Retinal pigment epithelial cell (primary cell): ENCODE measurements around the gene ICE2.

ENCODE experiments used
- DNase-seq: peaks from one replicate; pipeline ENCODE4 v3.0.0-alpha.2; 2010; ENCODE audit warnings: low read depth
- H3K4me3 ChIP-seq: 2 replicates; pipeline ENCODE4 v1.5.1; 2011; ENCODE audit warnings: mild to moderate bottlenecking, low read length, control low read depth, moderate library complexity
- TF ChIP-seq, protein P1 (sequence below): conservative IDR thresholded peaks from 2 replicates; pipeline ENCODE4 v1.5.1; 2011; ENCODE audit warnings: low read depth, low read length, control low read depth, inconsistent platforms

ICE2 gene, protein sequence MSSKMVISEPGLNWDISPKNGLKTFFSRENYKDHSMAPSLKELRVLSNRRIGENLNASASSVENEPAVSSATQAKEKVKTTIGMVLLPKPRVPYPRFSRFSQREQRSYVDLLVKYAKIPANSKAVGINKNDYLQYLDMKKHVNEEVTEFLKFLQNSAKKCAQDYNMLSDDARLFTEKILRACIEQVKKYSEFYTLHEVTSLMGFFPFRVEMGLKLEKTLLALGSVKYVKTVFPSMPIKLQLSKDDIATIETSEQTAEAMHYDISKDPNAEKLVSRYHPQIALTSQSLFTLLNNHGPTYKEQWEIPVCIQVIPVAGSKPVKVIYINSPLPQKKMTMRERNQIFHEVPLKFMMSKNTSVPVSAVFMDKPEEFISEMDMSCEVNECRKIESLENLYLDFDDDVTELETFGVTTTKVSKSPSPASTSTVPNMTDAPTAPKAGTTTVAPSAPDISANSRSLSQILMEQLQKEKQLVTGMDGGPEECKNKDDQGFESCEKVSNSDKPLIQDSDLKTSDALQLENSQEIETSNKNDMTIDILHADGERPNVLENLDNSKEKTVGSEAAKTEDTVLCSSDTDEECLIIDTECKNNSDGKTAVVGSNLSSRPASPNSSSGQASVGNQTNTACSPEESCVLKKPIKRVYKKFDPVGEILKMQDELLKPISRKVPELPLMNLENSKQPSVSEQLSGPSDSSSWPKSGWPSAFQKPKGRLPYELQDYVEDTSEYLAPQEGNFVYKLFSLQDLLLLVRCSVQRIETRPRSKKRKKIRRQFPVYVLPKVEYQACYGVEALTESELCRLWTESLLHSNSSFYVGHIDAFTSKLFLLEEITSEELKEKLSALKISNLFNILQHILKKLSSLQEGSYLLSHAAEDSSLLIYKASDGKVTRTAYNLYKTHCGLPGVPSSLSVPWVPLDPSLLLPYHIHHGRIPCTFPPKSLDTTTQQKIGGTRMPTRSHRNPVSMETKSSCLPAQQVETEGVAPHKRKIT

DNA sequence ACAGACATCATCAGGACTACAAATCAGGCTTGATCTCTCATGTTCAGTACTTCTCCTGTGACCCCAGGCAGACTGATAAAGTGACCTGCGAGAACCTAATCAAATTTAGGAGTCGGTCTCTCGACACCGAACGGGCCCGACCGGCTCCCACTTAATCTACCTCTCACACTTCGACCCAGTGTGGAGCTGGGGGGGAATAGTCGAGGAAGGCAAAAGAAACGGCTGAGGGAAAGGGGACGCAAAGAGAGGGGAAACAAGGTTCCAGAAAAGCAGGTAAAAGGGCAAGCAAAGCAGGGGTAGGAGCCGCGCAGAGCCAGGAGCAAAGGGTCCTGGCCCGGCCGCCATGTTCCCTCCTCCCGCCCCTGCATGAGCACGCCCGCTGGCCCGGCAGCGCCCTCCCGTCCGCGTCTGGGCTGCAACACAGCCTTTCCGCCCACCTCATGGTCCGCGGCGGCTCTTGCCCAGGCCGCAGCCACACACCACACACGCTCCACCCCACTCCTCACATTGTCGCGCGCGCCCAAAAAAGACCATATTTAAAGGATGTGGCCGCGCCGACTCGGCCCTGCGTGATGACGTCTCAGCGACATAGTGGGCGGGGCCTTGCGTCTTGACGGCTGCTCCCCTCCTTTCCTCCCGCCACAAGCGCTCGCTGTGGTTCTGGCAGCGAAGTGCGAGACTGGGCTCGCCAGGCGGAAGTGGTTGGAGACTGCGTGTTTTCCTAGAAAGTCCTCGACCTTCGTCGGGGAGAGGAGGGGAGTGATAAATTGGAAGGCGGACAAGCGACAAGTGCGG is at the start of gene ICE2:
ICE2 (minus strand) TSS at position 577 of the 795 bp plus-strand sequence. CDS start 1,165 bp downstream, outside the sequence.
- peak within 1 kb of the TSS; percentile 87 for H3K4me3 ChIP-seq
- peak; percentile 70 for DNase-seq
- TF ChIP-seq, protein P1, sequence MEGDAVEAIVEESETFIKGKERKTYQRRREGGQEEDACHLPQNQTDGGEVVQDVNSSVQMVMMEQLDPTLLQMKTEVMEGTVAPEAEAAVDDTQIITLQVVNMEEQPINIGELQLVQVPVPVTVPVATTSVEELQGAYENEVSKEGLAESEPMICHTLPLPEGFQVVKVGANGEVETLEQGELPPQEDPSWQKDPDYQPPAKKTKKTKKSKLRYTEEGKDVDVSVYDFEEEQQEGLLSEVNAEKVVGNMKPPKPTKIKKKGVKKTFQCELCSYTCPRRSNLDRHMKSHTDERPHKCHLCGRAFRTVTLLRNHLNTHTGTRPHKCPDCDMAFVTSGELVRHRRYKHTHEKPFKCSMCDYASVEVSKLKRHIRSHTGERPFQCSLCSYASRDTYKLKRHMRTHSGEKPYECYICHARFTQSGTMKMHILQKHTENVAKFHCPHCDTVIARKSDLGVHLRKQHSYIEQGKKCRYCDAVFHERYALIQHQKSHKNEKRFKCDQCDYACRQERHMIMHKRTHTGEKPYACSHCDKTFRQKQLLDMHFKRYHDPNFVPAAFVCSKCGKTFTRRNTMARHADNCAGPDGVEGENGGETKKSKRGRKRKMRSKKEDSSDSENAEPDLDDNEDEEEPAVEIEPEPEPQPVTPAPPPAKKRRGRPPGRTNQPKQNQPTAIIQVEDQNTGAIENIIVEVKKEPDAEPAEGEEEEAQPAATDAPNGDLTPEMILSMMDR, result no peak

DNA sequence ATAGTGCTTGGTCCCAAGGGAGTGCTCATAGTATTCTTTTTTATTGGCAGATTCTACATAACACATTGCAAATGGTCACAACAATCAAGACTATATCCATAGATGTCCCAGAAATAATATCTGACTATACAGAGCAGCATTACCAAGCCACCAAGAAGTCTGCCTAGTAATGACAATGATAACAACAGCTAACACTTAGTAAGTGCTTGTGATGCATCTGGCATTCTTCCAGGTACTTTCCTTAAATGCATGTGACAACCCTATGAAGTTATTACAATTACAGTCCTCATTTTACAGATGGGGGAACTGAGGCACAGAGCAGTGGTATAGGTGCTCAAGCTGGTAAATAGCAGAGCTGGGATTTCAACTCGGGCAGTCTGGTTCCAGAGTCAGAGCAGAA is 49.6 kb upstream of the ICE2 start:
- no peak overlapping the region for H3K4me3 ChIP-seq
- DNase-seq, result no peak
- TF ChIP-seq, protein P1, result no peak

DNA sequence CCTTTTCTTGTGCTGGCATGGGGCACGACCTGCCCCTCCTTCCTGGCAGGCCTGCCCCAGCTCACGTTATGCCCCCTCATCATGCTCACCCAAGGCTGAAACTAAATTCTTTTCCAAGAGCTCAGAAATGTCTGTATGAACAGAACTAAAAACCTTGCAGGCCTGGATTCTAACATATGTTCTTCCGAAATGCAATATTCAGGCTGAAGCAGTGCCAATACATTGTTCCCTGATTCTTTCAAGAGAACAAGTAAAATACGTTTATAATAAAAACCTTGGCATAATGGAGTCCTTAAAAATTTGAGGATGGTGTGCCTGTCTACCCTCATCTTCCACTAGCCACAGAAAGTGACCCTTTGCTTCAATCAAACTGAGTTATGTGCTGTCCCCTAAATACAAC is 48.5 kb upstream of the ICE2 start:
- TF ChIP-seq, protein P1, result no peak
- DNase-seq, result no peak
- no peak overlapping the region for H3K4me3 ChIP-seq

DNA sequence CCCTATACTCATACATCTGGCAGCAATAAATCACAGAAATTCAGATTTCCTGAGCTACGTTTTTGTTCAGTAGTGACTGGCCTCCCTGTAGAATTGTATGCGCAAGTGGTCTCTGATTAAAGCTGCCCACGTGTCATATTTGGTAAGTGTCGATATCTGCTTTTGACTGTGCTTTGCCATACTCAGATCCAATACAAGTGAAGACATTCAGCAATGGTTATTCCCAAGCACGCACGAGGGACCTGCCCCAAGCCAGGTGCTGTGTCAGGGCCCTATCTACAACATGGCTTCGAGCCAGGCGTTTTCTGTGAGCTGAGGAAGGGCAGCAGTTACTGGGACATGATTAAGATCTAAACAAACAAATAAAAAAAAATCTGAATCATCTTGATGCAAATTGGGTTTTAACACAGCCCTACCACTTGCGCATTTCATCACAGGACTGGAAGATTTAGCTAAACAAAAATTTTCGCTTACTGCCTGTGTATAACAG is 47.2 kb upstream of the ICE2 start:
- no peak overlapping the region for H3K4me3 ChIP-seq
- no peak for DNase-seq
- TF ChIP-seq, protein P1, result no peak

DNA sequence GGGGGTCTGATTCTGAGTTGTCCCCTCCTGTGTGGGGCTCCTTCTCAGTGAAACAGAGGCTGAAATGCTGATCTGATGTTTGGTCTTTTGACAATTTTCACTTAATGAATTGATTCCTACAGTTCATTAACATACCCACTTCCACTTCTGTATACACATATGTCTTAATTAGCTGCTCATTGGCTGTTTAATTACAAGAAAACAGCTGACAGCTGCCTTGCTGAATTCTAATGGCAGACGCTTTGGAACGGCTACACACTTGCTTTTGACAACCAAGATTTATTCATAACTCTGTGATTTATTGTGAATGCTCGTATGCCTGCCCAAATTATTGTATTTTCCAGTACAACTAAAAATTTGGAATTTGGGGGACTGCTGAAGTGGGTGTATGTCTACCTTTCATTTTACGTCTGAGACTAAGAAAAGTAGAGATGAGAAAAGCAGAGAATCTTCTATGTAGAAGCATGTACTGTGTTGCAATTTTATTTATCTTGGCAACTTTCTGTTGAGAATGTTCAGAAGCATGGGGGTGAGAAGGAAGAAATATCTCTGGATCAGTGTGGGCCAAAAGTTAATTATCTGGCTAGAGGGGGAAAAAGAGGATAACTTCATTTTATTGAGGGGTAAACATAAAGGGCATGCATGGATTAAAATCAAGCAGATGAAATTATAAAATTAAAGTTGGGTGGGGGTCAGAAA is 46.5 kb upstream of the ICE2 start:
- no peak overlapping the region for H3K4me3 ChIP-seq
- TF ChIP-seq, protein P1, result no peak
- DNase-seq, result no peak

DNA sequence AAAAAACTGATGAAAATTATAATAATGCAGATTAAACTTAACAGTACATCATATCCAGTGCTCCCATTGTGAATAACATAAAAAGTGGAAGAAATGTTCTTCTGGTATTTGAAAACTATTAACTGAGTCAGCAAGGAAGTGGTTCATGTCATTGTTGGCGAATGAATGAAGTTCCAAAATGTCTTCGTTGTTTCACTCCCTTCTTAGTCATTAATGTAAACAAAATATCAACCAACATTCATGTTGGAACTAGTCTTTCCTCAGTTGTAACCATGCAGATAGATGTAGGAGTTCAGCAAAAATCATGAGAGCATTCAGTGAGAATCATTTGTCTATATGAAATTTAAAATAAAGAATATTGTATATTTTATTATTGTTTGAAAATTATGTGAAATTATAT is 44.1 kb upstream of the ICE2 start:
- no peak overlapping the region for H3K4me3 ChIP-seq
- TF ChIP-seq, protein P1, result no peak
- DNase-seq, result no peak
